Upper lobe of right lung (tissue), 1 donor: ENCODE results near the gene ASB10. TPM values are rescaled to one million over a fixed set of nuclear protein-coding genes. Genes with fewer than 3 reads are reported as not detected.

Experiments used
- ATAC-seq: fragments of 200-7000 bp; cut with Tn5 transposase; one replicate; pipeline ENCODE4 v1.9.1; 2020; ENCODE audit warnings: mild to moderate bottlenecking, moderate library complexity
- DNase-seq: peaks from one replicate; pipeline ENCODE4 v3.0.0-alpha.2; 2020
- H3K27ac ChIP-seq: fragments of 200-600 bp; one replicate; pipeline ENCODE4 v1.8.0; 2022
- H3K27me3 ChIP-seq: fragments of 200-600 bp; one replicate; pipeline ENCODE4 v1.8.0; 2022; ENCODE audit warnings: mild to moderate bottlenecking
- H3K36me3 ChIP-seq: fragments of 200-600 bp; one replicate; pipeline ENCODE4 v1.8.0; 2022
- H3K4me1 ChIP-seq: fragments of 200-600 bp; one replicate; pipeline ENCODE4 v1.8.0; 2022
- H3K4me3 ChIP-seq: fragments of 200-600 bp; one replicate; pipeline ENCODE4 v1.8.0; 2022; ENCODE audit warnings: mild to moderate bottlenecking
- H3K9me3 ChIP-seq: fragments of 200-600 bp; one replicate; pipeline ENCODE4 v1.8.0; 2022
- CTCF ChIP-seq: fragments of 200-600 bp; IDR thresholded peaks from one replicate; pipeline ENCODE4 v1.8.0; 2022; ENCODE audit warnings: antibody characterized with exemption
- intact Hi-C: fragments of 100-400 bp; cut with DNase I; formaldehyde crosslinking; loops from one replicate; pipeline ENCODE4 v1.11.0; 2022
- total RNA-seq: library from RNA; stranded (reverse); fragmentation: NEBNext Ultra II Directional; extraction: Animal tissue kit (Norgen Biotek cat#: 25700); gene quantifications from one replicate; pipeline ENCODE4 v1.2.1, GENCODE V29; 2021
- donor health status: DM: no; HTN: yes; CAD: no; lungs with severe emphysema.

Gene ASB10
- total RNA-seq, 1 donor from 2014 or later, result not detected

- H3K27me3 ChIP-seq, result peaks cover 20% of the 10 kb centered on the region
- DNase-seq, result no peak
- no peak overlapping the region for H3K4me3 ChIP-seq
- no peaks in the 10 kb centered on the region for H3K36me3 ChIP-seq
- H3K9me3 ChIP-seq, result no peaks in the 10 kb centered on the region
- no peaks in the 10 kb centered on the region for H3K4me1 ChIP-seq
- no peak for ATAC-seq
- no peak for TF ChIP-seq CTCF
- intact Hi-C loops, result no loop called here
- H3K27ac ChIP-seq, result no peak overlapping the region
Observed at GRCh38 chr7:151179287-151179860, 7.7 kb downstream of the ASB10 start.

- TF ChIP-seq CTCF, result no peak
- intact Hi-C loops, result no loop called here
- Histone ChIP-seq H3K27me3 (peaks cover 20% of the 10 kb centered on the region), H3K9me3 (no peaks in the 10 kb centered on the region), H3K36me3 (no peaks in the 10 kb centered on the region), H3K4me1 (no peaks in the 10 kb centered on the region), H3K4me3 (no peak overlapping the region), H3K27ac (no peak overlapping the region)
- DNase-seq (no peak), ATAC-seq (no peak)
Observed at GRCh38 chr7:151178831-151179230, 8.2 kb downstream of the ASB10 start.

GRCh38 chr7:151178236-151178635 is 8.8 kb downstream of the ASB10 start:
- ATAC-seq, result no peak
- no peak overlapping the region for H3K4me3 ChIP-seq
- no peaks in the 10 kb centered on the region for H3K36me3 ChIP-seq
- H3K27me3 ChIP-seq, result peaks cover 20% of the 10 kb centered on the region
- no peaks in the 10 kb centered on the region for H3K4me1 ChIP-seq
- no peak overlapping the region for H3K27ac ChIP-seq
- no peak for TF ChIP-seq CTCF
- intact Hi-C loops, result no loop called here
- DNase-seq, result peak; percentile 32
- no peaks in the 10 kb centered on the region for H3K9me3 ChIP-seq

- Histone ChIP-seq H3K4me3 (no peak overlapping the region), H3K36me3 (no peaks in the 10 kb centered on the region), H3K9me3 (no peaks in the 10 kb centered on the region), H3K27me3 (peaks cover 26% of the 10 kb centered on the region), H3K27ac (no peak overlapping the region), H3K4me1 (no peaks in the 10 kb centered on the region)
- ATAC-seq (no peak), DNase-seq (no peak)
- TF ChIP-seq CTCF, result no peak
- intact Hi-C loops, result no loop called here
Observed at GRCh38 chr7:151177310-151177709, 9.7 kb downstream of the ASB10 start.

- no peaks in the 10 kb centered on the region for H3K9me3 ChIP-seq
- no peaks in the 10 kb centered on the region for H3K36me3 ChIP-seq
- no peak for TF ChIP-seq CTCF
- H3K4me3 ChIP-seq, result no peak overlapping the region
- H3K27me3 ChIP-seq, result peaks cover 31% of the 10 kb centered on the region
- ATAC-seq (no peak), DNase-seq (no peak)
- intact Hi-C loops, result no loop called here
- H3K4me1 ChIP-seq, result no peaks in the 10 kb centered on the region
- no peak overlapping the region for H3K27ac ChIP-seq
Observed at GRCh38 chr7:151176401-151176800, 10.6 kb downstream of the ASB10 start.

GRCh38 chr7:151175793-151176311 is 11.2 kb downstream of the ASB10 start:
- H3K4me1 ChIP-seq, result no peaks in the 10 kb centered on the region
- no peak for ATAC-seq
- H3K9me3 ChIP-seq, result no peaks in the 10 kb centered on the region
- TF ChIP-seq CTCF, result no peak
- no peaks in the 10 kb centered on the region for H3K36me3 ChIP-seq
- no peak overlapping the region for H3K27ac ChIP-seq
- intact Hi-C loops, result no loop called here
- no peak for DNase-seq
- peaks cover 31% of the 10 kb centered on the region for H3K27me3 ChIP-seq
- no peak overlapping the region for H3K4me3 ChIP-seq
